GM12801 (cell line): Measurements from ENCODE around the gene VWA8.

Source experiments
- CTCF ChIP-seq: IDR thresholded peaks from one replicate; pipeline ENCODE4 v1.5.1; 2011; ENCODE audit warnings: control low read depth; ENCODE audit not compliant: insufficient read length; ENCODE audit errors: extremely low read depth

VWA8 gene

GRCh38 chr13:41960637-41961465 is at the start of gene VWA8:
Gene VWA8 (minus strand): TSS chr13:41961109. CDS start chr13:41961015, 94 bp downstream.
- no peak for TF ChIP-seq CTCF

- no peak for TF ChIP-seq CTCF
Observed at GRCh38 chr13:42009057-42009456, 48.1 kb upstream of the VWA8 start.

GRCh38 chr13:42007844-42008243 is 46.9 kb upstream of the VWA8 start:
- TF ChIP-seq CTCF: no peak

GRCh38 chr13:42002066-42002465 is 41.2 kb upstream of the VWA8 start:
- no peak for TF ChIP-seq CTCF

GRCh38 chr13:42001580-42001979 is 40.7 kb upstream of the VWA8 start:
- TF ChIP-seq CTCF: no peak

- no peak for TF ChIP-seq CTCF
Observed at GRCh38 chr13:42000846-42001245, 39.9 kb upstream of the VWA8 start.

GRCh38 chr13:41997396-41997795 is 36.5 kb upstream of the VWA8 start:
- TF ChIP-seq CTCF: no peak

- no peak for TF ChIP-seq CTCF
Observed at GRCh38 chr13:41995946-41996345, 35.0 kb upstream of the VWA8 start.
